GM12878 (cell line): ENCODE data around the gene SERPINI2. TPM values are rescaled to one million over a fixed set of nuclear protein-coding genes. Genes with fewer than 3 reads are reported as not detected.

Experiments
- ATAC-seq: fragments of 200-7000 bp; cut with Tn5 transposase; 3 replicates; pipeline ENCODE4 v1.9.1; 2020; ENCODE audit warnings: mild to moderate bottlenecking, moderate library complexity
- BruUV-seq: library from RNA; stranded (reverse); fragments of 400-500 nt; replicated peaks from 2 replicates; lab custom pipeline; 2021; lab: Mats Ljungman, UMichigan
- CTCF ChIA-PET: fragments of 300-600 bp; sonication (Branson Sonifier 250); formaldehyde crosslinking; extraction: SDS; loops from one replicate; lab custom pipeline; 2021; ENCODE audit warnings: inconsistent platforms; lab: Yijun Ruan, JAX
- POLR2A ChIA-PET: fragments of 350-600 bp; formaldehyde crosslinking; extraction: SDS; loops from one replicate; lab custom pipeline; 2021; ENCODE audit warnings: inconsistent platforms; lab: Charles Lee
- RAD21 ChIA-PET: fragments of 300-600 bp; sonication (Branson Sonifier 250); formaldehyde crosslinking; loops from one replicate; lab custom pipeline; 2023; ENCODE audit warnings: antibody characterized with exemption; ENCODE audit not compliant: unreplicated experiment; lab: Charles Lee
- SMC1A ChIA-PET: fragments of 300-600 bp; sonication (Branson Sonifier 250); formaldehyde crosslinking; loops from one replicate; lab custom pipeline; 2023; ENCODE audit not compliant: unreplicated experiment, uncharacterized antibody; lab: Charles Lee
- DNase-seq: peaks from one replicate; pipeline ENCODE4 v3.0.0-alpha.2; 2011; ENCODE audit warnings: low read depth, low spot score
- FAIRE-seq: peaks from 3 replicates; lab custom pipeline; 2011; peaks lifted over from hg19 to GRCh38; lab: Jason Lieb, UNC
- H2AFZ ChIP-seq: 2 replicates; pipeline ENCODE4 v1.6.0; 2011; ENCODE audit warnings: low read depth, low read length, control low read depth; ENCODE audit not compliant: control insufficient read depth
- H3K27ac ChIP-seq: 2 replicates; pipeline ENCODE4 v1.5.1; 2011; ENCODE audit warnings: control low read depth; ENCODE audit not compliant: control insufficient read depth, insufficient read depth
- H3K27me3 ChIP-seq, 2 experiments: replicated peaks in 1 of 2; 2 replicates each; pipeline versions ENCODE4 v1.6.0 to v1.6.1; 2011; ENCODE audit warnings: low read length in 1 of 2; ENCODE audit not compliant: control insufficient read depth in 2 of 2, insufficient read depth in 2 of 2
- H3K36me3 ChIP-seq, 2 experiments: 2 replicates each; pipeline ENCODE4 v1.5.1; 2011; ENCODE audit warnings: low read length in 1 of 2; ENCODE audit not compliant: control insufficient read depth in 2 of 2, insufficient read depth in 2 of 2
- H3K4me1 ChIP-seq: 2 replicates; pipeline ENCODE4 v1.6.1; 2011; ENCODE audit warnings: mild to moderate bottlenecking, low read length, moderate library complexity, mixed read lengths; ENCODE audit not compliant: control insufficient read depth, insufficient read depth
- H3K4me2 ChIP-seq: 2 replicates; pipeline ENCODE4 v1.6.0; 2011; ENCODE audit warnings: control low read depth; ENCODE audit not compliant: control insufficient read depth, insufficient read depth
- H3K4me3 ChIP-seq: fragments of 200-600 bp; sonication (generic); 2 replicates; pipeline ENCODE4 v1.5.1; 2016
- H3K79me2 ChIP-seq: 2 replicates; pipeline ENCODE4 v1.6.0; 2011; ENCODE audit warnings: low read length; ENCODE audit not compliant: control insufficient read depth, insufficient read depth
- H3K9ac ChIP-seq: 2 replicates; pipeline ENCODE4 v1.8.0; 2011; ENCODE audit warnings: low read length, control low read depth, mixed read lengths; ENCODE audit not compliant: control insufficient read depth, insufficient read depth
- H3K9me3 ChIP-seq: replicated peaks from 3 replicates; pipeline ENCODE4 v1.5.1; 2011; ENCODE audit warnings: mild to moderate bottlenecking, low read length; ENCODE audit not compliant: control insufficient read depth, insufficient read depth
- H4K20me1 ChIP-seq: 2 replicates; pipeline ENCODE4 v1.6.0; 2011; ENCODE audit not compliant: control insufficient read depth, insufficient read depth
- ATF2 ChIP-seq: IDR thresholded peaks from 2 replicates; pipeline ENCODE4 v1.6.1; 2012; ENCODE audit warnings: low read length, inconsistent platforms
- SPI1 ChIP-seq: IDR thresholded peaks from 2 replicates; pipeline ENCODE4 v1.6.1; 2011; ENCODE audit warnings: low read depth, mild to moderate bottlenecking, low read length, moderate library complexity, borderline replicate concordance; ENCODE audit not compliant: insufficient read depth
- SRF ChIP-seq, 2 experiments: IDR thresholded peaks; 2 replicates each; pipeline ENCODE4 v1.6.1; 2011; ENCODE audit warnings: low read depth in 2 of 2, low read length in 2 of 2, mild to moderate bottlenecking in 1 of 2, moderate library complexity in 1 of 2
- ZBTB11 ChIP-seq: fragments of 450-650 bp; formaldehyde crosslinking; IDR thresholded peaks from 2 replicates; pipeline ENCODE4 v1.5.0; 2022; ENCODE audit warnings: mild to moderate bottlenecking, missing genetic modification characterization
- WGBS: methylation state at CpG from one replicate; pipeline ENCODE4 v1.1.6; 2016; ENCODE audit warnings: low lambda C conversion rate; ENCODE audit not compliant: insufficient replicate concordance, insufficient coverage; ENCODE audit errors: missing lambda C conversion rate; 5-methylcytosine and 5-hydroxymethylcytosine counted together
- in situ Hi-C: fragments of 300-500 bp; cut with MboI; formaldehyde crosslinking; loops from 9 replicates; pipeline ENCODE4 v1.14.3; 2018; ENCODE audit warnings: mixed read lengths
- intact Hi-C: fragments of 100-400 bp; cut with micrococcal nuclease; formaldehyde crosslinking; loops from one replicate; pipeline ENCODE4 v1.14.2; 2022; ENCODE audit not compliant: unreplicated experiment
- polyA plus RNA-seq, 11 experiments: library from polyadenylated mRNA; depleted of rRNA in 4 of 11; unstranded in 6 of 11; stranded (reverse) in 5 of 11; fragments of >200 nt; fragmentation: Nextera tagmentation in 4 of 11; fragmentation: Illumina TruSeq in 1 of 11; extraction: Ambion mirVana in 4 of 11; extraction: Trizol in 1 of 11; gene quantifications; 1 replicate in 1 of 11; 2 replicates in 10 of 11; pipeline versions ENCODE4 v1.2.1 to v1.2.3, GENCODE V29; 2011 to 2016; ENCODE audit warnings: inconsistent platforms in 2 of 11, missing spikeins in 2 of 11, low read depth in 1 of 11
- total RNA-seq, 4 experiments: library from RNA; depleted of rRNA in 3 of 4; stranded (reverse); fragments of >200 nt in 3 of 4; fragmentation: Illumina TruSeq in 1 of 4; extraction: Trizol in 1 of 4; gene quantifications; 2 replicates each; pipeline versions ENCODE4 v1.2.1 to v1.2.3, GENCODE V29; 2013 to 2021

SERPINI2 gene
- total and polyA plus RNA-seq, 10 of the 15 experiments (the other 5 are each of a cell fraction or from before 2014, with no cell fraction given): 0.33 TPM; not detected in 9

GRCh38 chr3:167450675-167451074, 23.2 kb downstream of the SERPINI2 start (continued):
- no peak for TF ChIP-seq ZBTB11 (CRISPR knock-in tag)
- TF ChIP-seq SRF (IDR thresholded peaks at IDR 0.05; ENCODE audit: low read depth in 2 of 2, low read length in 2 of 2): no peak

- Histone ChIP-seq H4K20me1 (no peaks in the 10 kb centered on the region), H3K79me2 (no peaks in the 10 kb centered on the region), H3K4me1 (no peaks in the 10 kb centered on the region), H3K27ac (no peak overlapping the region), H3K4me3 (no peak overlapping the region), H3K4me2 (no peak overlapping the region), H2AFZ (no peak overlapping the region), H3K9me3 (no peaks in the 10 kb centered on the region), H3K27me3 (no peaks in the 10 kb centered on the region; a peak in 1 of 4 replicates), H3K36me3 (no peaks in the 10 kb centered on the region), H3K9ac (no peak overlapping the region)
- BruUV-seq: no TSS peak
- ChIA-PET RAD21 (no interaction called here), CTCF (interaction anchor here (1.7 kb wide), 1 partner anchor 9 kb away, joined by 4 read pairs; no protein-coding TSS in a partner anchor), POLR2A (no interaction called here), SMC1A (no interaction called here)
- in situ Hi-C loops (no loop called here), intact Hi-C loops (no loop called here)
- TF ChIP-seq SPI1 (peak; percentile 39), ATF2 (no peak)
- ATAC-seq (peak; percentile 67), FAIRE-seq (no peak), DNase-seq (no peak)
- WGBS: 10% methylated on average over 5 of the region's 5 CpGs
Measured at GRCh38 chr3:167450195-167450594, 23.6 kb downstream of the SERPINI2 start.
